ENCODE measurements around the gene WDR44.
"Not testable (repeated sequence)": the region's sequence is repeated elsewhere in the genome, so short reads cannot be mapped to it uniquely, and the experiment has no call there.

WDR44 gene

DNA sequence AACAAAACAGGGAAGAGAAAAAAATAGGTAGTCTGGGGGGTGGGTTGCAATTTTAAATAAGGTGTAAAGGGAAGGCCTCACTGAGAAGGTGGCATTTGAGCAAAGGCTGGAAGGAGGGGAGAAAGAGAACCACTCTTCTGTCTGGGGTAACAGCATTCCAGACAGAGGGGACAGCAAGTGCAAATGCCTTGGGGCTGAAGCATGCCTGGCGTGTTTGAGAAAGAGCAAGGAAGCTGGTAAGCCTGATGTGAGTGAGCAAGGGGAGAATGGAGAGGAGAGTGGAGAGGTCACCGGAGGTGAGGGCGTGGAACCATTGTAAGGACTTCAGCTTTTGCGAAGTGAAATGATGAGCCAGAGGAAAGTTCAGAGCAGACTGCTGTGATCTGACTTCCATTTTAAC is 130.0 kb downstream of the WDR44 start:
- DNase-seq: no peak

DNA sequence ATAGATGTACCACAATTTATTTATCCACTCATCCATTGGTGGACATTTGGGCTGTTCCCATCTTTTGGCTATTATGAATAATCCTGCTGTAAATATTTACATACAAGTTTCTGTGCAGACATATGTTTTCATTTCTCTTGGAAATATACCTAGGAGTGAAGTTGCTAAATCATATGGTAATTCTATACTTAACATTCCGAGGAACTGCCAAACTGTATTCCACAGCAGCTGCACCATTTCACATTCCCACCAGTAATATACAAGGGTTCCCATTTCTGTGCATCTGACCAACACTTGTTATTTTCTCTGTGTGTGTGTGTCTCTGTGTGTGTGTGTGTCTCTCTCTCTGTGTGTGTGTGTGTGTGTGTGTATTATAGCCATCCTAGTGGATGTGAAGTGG is 134.3 kb downstream of the WDR44 start:
- no peak for DNase-seq

- DNase-seq: not testable (repeated sequence)
These were observed 136.5 kb downstream of the WDR44 start for GRCh38 chrX:118482384-118482783.

DNA sequence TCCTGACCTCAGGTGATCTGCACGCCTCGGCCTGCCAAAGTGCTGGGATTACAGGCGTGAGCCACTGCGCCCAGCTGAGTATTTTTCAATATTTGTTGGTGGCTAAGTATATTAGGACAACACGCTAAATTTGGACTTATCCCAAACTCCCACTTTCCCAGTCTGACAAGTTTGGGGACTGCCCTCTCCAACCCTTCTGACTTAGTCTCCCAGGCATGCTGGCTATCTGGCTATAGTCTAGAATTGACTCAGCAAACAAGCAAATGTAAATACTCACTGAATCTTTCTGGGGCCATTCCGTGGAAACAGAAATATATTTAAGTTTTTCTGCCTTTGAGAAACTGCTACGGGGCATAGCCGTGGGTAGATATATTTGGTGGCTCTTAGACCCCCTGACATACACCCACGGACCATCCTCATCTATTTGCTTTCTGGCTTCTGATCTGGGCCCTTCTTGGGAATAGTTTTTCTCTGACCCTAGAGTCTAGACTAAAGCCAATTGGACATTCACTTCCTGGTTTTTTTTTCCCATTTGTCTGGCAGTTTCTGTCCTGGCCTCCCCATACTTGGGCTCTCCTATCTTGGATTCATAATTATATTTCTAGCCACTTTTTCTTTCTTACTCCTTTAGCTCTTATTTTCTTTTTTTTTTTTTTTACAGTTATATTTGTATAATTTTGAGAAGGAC is 138.5 kb downstream of the WDR44 start:
- DNase-seq: no peak

DNA sequence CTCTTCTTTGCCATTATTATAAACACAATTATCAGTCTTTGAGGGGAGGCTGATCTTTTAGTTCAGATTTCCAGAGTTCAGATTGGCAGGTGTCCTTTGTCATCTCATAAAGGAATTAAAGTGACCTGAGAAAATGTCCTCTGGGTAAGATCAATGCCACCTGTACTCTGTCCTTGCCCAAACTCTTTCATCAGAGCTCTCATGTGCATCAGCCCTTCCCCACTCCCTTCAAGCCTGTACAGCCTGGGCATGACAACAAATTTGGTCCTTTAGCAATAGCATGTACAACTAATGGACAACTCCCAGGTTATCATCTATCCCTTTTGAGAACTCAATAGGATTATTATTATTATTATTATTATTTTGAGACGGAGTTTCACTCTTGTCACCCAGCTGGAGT is 140.8 kb downstream of the WDR44 start:
- DNase-seq: not testable (repeated sequence)

- DNase-seq: no peak
These were observed 147.1 kb downstream of the WDR44 start for GRCh38 chrX:118493016-118493415.

GRCh38 chrX:118493653-118494297 is 147.9 kb downstream of the WDR44 start:
- peak in 1 of 51 donors; percentile 0 for DNase-seq

- peak in 49 of 51 donors; percentile 5 to 79 (median 40) for DNase-seq
These were observed 149.4 kb downstream of the WDR44 start, which contains the start of gene DOCK11 for GRCh38 chrX:118495061-118495921. Gene DOCK11, plus strand, starts transcription at chrX:118495815. Its CDS starts 157 bp downstream, at chrX:118495972.

GRCh38 chrX:118495958-118496762 is 150.3 kb downstream of the WDR44 start:
- DNase-seq: peak in 27 of 51 donors; percentile 0 to 42 (median 10)

DNA sequence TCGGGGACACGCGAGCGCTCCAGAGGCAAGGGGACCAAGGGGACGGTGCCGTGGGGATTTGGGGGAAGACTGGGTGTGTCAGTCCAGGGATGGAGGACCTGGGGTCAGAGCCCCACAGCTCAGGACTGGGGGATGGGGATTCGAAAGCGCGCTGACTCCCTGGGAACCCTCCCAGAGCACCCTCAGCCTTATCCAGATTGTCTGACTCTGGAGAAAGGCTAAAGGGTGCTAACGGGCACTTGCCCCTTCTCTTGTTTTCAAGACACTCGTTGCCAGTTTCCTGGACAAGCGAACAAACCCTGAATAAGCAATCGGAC is 150.8 kb downstream of the WDR44 start:
- peak in 2 of 51 donors; percentile 0 to 13 for DNase-seq

- no peak for DNase-seq
These were observed 151.4 kb downstream of the WDR44 start for GRCh38 chrX:118497180-118497818.

DNA sequence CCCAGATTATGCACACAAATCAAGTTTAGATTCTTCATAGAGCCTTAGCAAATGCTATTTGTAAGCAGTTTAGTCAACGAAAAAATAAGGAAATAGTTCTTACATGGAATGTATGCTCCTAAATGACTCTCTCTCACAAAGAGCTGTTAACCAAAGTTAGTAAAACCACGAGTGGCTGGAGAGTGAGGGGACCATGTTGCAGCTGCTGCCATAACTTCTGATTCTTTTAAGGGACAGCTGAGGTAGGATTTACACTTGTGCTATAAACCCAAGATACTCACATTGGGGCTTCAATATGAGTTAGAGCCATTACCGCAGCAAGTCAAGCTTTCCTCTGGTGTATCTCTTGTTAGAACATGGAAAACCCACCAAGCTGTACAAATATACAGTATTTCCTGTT is 152.4 kb downstream of the WDR44 start:
- DNase-seq: no peak

- DNase-seq: no peak
These were observed 152.8 kb downstream of the WDR44 start for GRCh38 chrX:118498755-118499154.

GRCh38 chrX:118499295-118499694 is 153.4 kb downstream of the WDR44 start:
- DNase-seq: peak in 1 of 51 donors; percentile 0
